Measurements from ENCODE around the gene NSMF. TPM values are rescaled to one million over a fixed set of nuclear protein-coding genes. Genes with fewer than 3 reads are reported as not detected.
"Not testable (repeated sequence)": the region's sequence is repeated elsewhere in the genome, so short reads cannot be mapped to it uniquely, and the experiment has no call there.

Gene NSMF
- total RNA-seq, 2 donors from 2014 or later: 58.9 to 66.0 TPM

- H3K4me1 Mint-ChIP-seq: peaks cover 1% of the 10 kb centered on the region
- no peaks in the 10 kb centered on the region for H3K9me3 ChIP-seq (ENCODE audit: control insufficient read depth, low read length)
- peak overlapping the region; percentile 53 for H3K4me3 Mint-ChIP-seq
- TF ChIP-seq, protein P1, sequence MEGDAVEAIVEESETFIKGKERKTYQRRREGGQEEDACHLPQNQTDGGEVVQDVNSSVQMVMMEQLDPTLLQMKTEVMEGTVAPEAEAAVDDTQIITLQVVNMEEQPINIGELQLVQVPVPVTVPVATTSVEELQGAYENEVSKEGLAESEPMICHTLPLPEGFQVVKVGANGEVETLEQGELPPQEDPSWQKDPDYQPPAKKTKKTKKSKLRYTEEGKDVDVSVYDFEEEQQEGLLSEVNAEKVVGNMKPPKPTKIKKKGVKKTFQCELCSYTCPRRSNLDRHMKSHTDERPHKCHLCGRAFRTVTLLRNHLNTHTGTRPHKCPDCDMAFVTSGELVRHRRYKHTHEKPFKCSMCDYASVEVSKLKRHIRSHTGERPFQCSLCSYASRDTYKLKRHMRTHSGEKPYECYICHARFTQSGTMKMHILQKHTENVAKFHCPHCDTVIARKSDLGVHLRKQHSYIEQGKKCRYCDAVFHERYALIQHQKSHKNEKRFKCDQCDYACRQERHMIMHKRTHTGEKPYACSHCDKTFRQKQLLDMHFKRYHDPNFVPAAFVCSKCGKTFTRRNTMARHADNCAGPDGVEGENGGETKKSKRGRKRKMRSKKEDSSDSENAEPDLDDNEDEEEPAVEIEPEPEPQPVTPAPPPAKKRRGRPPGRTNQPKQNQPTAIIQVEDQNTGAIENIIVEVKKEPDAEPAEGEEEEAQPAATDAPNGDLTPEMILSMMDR (conservative IDR thresholded peaks at IDR 0.05): no peak
- peak overlapping the region; percentile 72 for H3K27ac Mint-ChIP-seq
- H3K36me3 Mint-ChIP-seq (ENCODE audit: low read depth): peaks cover 19% of the 10 kb centered on the region
- H3K27me3 Mint-ChIP-seq (ENCODE audit: insufficient read depth): no peaks in the 10 kb centered on the region
- peak; percentile 95 for DNase-seq
- H3K9me3 Mint-ChIP-seq: no peaks in the 10 kb centered on the region
- H3K27me3 ChIP-seq (ENCODE audit: control insufficient read depth, insufficient read depth, low read length, poor library complexity, severe bottlenecking): no peaks in the 10 kb centered on the region
- H3K4me3 ChIP-seq (ENCODE audit: low read length): no peak overlapping the region
- no peak overlapping the region for H3K9ac ChIP-seq (ENCODE audit: extremely low read depth, low read length, poor library complexity, severe bottlenecking)
- no peak overlapping the region for H3K27ac ChIP-seq (ENCODE audit: low read depth, low read length)
- H3K4me1 ChIP-seq (ENCODE audit: control insufficient read depth, insufficient read depth, low read length): peaks cover 4% of the 10 kb centered on the region
- H3K36me3 ChIP-seq (ENCODE audit: control insufficient read depth, insufficient read depth, low read length): peaks cover 19% of the 10 kb centered on the region
- 26 to 35% methylated on average over 4 to 23 of the region's 25 CpGs for WGBS, 2 experiments (ENCODE audit: insufficient coverage in 1 of 2, insufficient read length in 1 of 2)
Observed at GRCh38 chr9:137453643-137454081, 5.5 kb downstream of the NSMF start.

DNA sequence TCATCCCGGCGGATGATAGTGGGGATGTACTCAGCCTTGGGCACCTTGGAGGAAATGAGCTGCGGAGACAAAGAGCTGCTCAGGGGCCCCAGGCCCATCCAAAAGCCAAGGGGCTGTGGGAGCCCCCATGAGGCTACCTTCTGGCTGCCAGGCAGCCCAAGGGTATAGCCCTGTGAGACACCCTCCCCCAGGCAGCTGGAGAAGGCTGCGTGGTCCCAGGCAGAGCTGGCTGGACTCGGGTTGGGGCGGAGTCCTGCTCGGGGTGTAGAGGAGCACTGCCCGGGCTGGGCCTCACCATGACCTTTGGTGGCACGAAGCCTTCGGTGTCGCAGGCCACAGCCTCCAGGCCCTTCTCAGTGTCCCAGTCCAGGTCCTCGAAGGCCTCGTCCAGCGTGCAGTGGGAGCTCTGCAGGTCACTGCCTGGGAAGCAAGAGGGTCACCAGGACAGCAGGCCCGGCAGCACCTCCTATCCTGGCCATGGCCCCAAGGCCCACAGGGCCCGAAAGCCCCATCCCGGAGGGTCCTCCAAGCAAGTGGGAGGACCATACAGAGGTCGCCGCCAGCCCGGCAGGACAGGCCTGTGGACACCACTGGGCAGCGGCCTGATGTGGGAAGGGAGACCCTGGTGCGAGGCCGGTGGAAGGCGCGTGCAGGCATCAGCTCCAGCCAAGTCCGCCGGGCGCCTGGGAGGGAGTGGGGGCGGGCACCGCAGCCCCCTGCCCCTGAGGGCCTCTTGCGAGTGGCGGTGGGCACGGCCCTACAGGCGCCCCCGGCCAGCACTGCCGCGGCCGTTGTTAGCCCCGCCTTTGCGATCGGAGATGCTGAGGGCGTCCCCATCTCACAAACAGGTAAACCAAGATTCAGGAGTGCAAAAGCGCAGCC is 6.1 kb downstream of the NSMF start:
- Mint-ChIP-seq H3K27ac (no peak overlapping the region), H3K9me3 (no peaks in the 10 kb centered on the region), H3K4me1 (peaks cover 1% of the 10 kb centered on the region), H3K36me3 (ENCODE audit: low read depth) (peaks cover 19% of the 10 kb centered on the region), H3K4me3 (peak overlapping the region; percentile 53), H3K27me3 (ENCODE audit: insufficient read depth) (no peaks in the 10 kb centered on the region)
- H3K4me1 ChIP-seq (ENCODE audit: control insufficient read depth, insufficient read depth, low read length): peaks cover 4% of the 10 kb centered on the region
- 90 to 91% methylated on average over 35 to 43 of the region's 43 CpGs for WGBS, 2 experiments (ENCODE audit: insufficient coverage in 1 of 2, insufficient read length in 1 of 2)
- no peaks in the 10 kb centered on the region for H3K9me3 ChIP-seq (ENCODE audit: control insufficient read depth, low read length)
- TF ChIP-seq, protein P1 (conservative IDR thresholded peaks at IDR 0.05): no peak
- no peak overlapping the region for H3K27ac ChIP-seq (ENCODE audit: low read depth, low read length)
- H3K4me3 ChIP-seq (ENCODE audit: low read length): no peak overlapping the region
- no peaks in the 10 kb centered on the region for H3K27me3 ChIP-seq (ENCODE audit: control insufficient read depth, insufficient read depth, low read length, poor library complexity, severe bottlenecking)
- no peak for DNase-seq
- H3K9ac ChIP-seq (ENCODE audit: extremely low read depth, low read length, poor library complexity, severe bottlenecking): no peak overlapping the region
- H3K36me3 ChIP-seq (ENCODE audit: control insufficient read depth, insufficient read depth, low read length): peaks cover 19% of the 10 kb centered on the region

DNA sequence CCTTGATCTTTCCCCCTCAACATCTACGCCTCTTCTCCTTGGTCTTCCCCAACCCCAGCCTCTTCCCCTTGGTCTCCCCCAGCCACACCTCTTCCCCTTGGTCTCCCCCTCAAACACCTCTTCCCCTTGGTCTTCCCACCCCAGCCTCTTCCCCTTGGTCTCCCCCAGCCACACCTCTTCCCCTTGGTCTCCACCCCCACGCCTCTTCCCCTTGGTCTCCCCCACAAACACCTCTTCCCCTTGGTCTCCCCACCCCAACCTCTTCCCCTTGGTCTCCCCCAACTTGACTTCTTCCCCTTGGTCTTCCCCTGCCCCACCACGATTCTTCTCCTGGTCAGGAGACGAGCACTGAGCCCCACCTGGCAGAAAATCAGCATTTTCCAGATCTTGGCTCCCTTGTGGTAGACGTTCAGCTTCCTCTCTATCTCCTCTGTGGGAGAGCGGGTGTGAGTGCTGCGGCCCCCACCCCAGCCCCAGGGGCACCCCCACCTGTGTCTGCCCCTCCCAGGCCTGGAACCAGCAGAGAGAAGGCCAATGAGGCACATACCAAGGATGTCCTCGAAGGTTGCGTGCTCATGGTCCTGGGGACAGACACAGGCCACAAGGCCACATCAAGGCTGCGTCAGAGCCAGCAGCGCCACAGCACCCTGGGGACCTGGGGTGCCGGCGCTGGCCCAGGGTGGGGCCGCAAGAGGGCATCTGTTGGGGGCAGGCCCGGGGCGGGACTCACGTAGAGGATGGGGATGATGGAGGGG is 7.0 kb downstream of the NSMF start:
- H3K27ac ChIP-seq (ENCODE audit: low read depth, low read length): no peak overlapping the region
- H3K4me1 ChIP-seq (ENCODE audit: control insufficient read depth, insufficient read depth, low read length): peaks cover 4% of the 10 kb centered on the region
- H3K27me3 ChIP-seq (ENCODE audit: control insufficient read depth, insufficient read depth, low read length, poor library complexity, severe bottlenecking): no peaks in the 10 kb centered on the region
- no peak overlapping the region for H3K4me3 ChIP-seq (ENCODE audit: low read length)
- DNase-seq: no peak
- WGBS, 2 experiments (ENCODE audit: insufficient coverage in 1 of 2, insufficient read length in 1 of 2): 95 to 97% methylated on average over 16 to 17 of the region's 17 CpGs
- TF ChIP-seq, protein P1 (conservative IDR thresholded peaks at IDR 0.05): no peak
- H3K27ac Mint-ChIP-seq: no peak overlapping the region
- H3K9me3 Mint-ChIP-seq: no peaks in the 10 kb centered on the region
- peaks cover 19% of the 10 kb centered on the region for H3K36me3 Mint-ChIP-seq (ENCODE audit: low read depth)
- no peak overlapping the region for H3K9ac ChIP-seq (ENCODE audit: extremely low read depth, low read length, poor library complexity, severe bottlenecking)
- H3K4me3 Mint-ChIP-seq: no peak overlapping the region
- peaks cover 1% of the 10 kb centered on the region for H3K4me1 Mint-ChIP-seq
- H3K27me3 Mint-ChIP-seq (ENCODE audit: insufficient read depth): no peaks in the 10 kb centered on the region
- no peaks in the 10 kb centered on the region for H3K9me3 ChIP-seq (ENCODE audit: control insufficient read depth, low read length)
- H3K36me3 ChIP-seq (ENCODE audit: control insufficient read depth, insufficient read depth, low read length): peaks cover 17% of the 10 kb centered on the region

DNA sequence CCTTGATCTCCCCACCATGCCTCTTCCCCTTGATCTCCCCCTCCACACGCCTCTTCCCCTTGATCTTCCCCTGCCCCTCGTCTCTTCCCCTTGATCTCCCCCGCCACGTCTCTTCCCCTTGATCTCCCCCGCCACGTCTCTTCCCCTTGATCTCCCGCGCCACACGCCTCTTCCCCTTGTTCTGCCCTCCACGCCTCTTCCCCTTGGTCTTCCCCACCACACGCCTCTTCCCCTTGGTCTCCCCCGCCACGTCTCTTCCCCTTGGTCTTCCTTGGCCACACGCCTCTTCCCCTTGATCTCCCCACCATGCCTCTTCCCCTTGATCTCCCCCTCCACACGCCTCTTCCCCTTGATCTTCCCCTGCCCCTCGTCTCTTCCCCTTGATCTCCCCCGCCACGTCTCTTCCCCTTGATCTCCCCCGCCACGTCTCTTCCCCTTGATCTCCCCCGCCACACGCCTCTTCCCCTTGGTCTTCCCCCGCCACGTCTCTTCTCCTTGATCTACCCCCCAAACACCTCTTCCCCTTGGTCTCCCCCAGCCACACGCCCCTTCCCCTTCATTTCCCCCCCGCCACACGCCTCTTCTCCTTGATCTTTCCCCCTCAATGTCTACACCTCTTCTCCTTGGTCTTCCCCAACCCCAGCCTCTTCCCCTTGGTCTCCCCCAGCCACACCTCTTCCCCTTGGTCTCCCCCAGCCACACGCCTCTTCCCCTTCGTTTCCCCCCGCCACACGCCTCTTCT is 7.7 kb downstream of the NSMF start:
- H3K4me3 ChIP-seq (ENCODE audit: low read length); H3K27ac Mint-ChIP-seq; H3K4me1 ChIP-seq (ENCODE audit: control insufficient read depth, insufficient read depth, low read length); H3K9ac ChIP-seq (ENCODE audit: extremely low read depth, low read length, poor library complexity, severe bottlenecking); H3K27me3 ChIP-seq (ENCODE audit: control insufficient read depth, insufficient read depth, low read length, poor library complexity, severe bottlenecking); H3K27ac ChIP-seq (ENCODE audit: low read depth, low read length); H3K27me3 Mint-ChIP-seq (ENCODE audit: insufficient read depth); H3K9me3 ChIP-seq (ENCODE audit: control insufficient read depth, low read length); H3K9me3 Mint-ChIP-seq; H3K4me1 Mint-ChIP-seq; DNase-seq; H3K4me3 Mint-ChIP-seq: not testable (repeated sequence)
- peaks cover 14% of the 10 kb centered on the region for H3K36me3 Mint-ChIP-seq (ENCODE audit: low read depth)
- 95 to 100% methylated on average over 4 to 15 of the region's 31 CpGs for WGBS, 2 experiments (ENCODE audit: insufficient coverage in 1 of 2, insufficient read length in 1 of 2)
- peaks cover 13% of the 10 kb centered on the region for H3K36me3 ChIP-seq (ENCODE audit: control insufficient read depth, insufficient read depth, low read length)
